Stimulated activated naive CD4-positive, alpha-beta T cell (primary cell): ENCODE data around the gene MARCHF6.
"Not testable (repeated sequence)": the region's sequence is repeated elsewhere in the genome, so short reads cannot be mapped to it uniquely, and the experiment has no call there.

Experiments used
- DNase-seq, 6 experiments: peaks; one replicate each; lab custom pipeline; 2025; lab: John Stamatoyannopoulos, UW

MARCHF6 gene

DNA sequence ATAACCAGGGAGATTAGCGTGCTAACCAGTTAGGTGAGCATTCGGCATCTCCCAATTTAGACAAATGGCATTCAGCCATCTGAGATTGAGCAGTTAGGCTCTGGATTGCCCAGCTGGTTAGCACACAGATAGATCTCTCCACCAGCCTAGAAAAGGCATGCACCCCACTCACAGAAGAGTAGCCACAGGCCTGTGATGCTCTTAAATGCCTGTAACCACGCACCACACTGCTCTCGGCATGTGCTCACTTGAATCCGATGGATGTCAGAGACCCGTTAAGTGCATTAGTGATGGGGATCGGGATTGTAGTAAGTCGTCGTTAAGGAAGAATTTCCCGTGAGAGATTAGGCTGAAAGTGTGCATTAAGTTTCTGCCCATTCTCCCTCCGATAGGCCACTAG lies 23.0 kb downstream of the MARCHF6 start:
- no peak for DNase-seq

GRCh38 chr5:10377081-10377480 lies 23.6 kb downstream of the MARCHF6 start:
- no peak for DNase-seq

DNA sequence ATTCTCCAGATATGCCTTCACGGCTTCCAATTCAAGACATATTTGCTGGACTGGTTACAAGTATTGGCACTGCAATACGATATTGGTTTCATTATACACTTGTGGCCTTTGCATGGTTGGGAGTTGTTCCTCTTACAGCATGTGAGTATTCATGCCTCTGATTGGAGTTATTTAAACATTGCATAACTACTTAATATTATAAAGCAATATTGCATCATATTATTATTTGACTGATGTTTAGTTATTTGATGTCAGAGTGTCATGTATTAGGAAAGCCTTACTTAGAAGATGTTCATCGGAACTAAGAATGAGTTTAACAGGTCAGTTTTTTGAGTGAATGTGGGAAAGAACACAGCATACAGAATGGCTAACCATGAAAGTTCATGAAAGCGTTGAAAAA lies 28.3 kb downstream of the MARCHF6 start:
- no peak for DNase-seq

GRCh38 chr5:10384483-10384882 lies 31.0 kb downstream of the MARCHF6 start:
- DNase-seq = no peak

DNA sequence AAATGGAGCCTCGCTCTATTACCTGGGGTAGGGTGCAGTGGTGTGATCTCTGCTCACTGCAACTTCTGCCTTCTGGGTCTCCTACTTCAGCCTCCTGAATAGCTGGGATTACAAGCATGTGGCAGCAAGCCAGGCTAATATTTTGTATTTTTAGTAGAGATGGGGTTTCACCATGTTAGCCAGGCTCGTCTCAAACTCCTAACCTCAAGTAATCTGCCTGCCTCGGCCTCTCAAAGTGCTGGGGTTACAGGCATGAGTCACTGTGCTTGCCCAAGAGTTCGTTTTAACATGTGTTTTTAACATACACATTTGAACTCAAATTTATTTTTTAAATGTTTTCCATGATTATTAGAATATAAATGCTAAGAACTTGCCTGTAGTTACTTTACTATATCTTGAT lies 34.2 kb downstream of the MARCHF6 start:
- DNase-seq = no peak

GRCh38 chr5:10391130-10391529 lies 37.6 kb downstream of the MARCHF6 start:
- DNase-seq = no peak

DNA sequence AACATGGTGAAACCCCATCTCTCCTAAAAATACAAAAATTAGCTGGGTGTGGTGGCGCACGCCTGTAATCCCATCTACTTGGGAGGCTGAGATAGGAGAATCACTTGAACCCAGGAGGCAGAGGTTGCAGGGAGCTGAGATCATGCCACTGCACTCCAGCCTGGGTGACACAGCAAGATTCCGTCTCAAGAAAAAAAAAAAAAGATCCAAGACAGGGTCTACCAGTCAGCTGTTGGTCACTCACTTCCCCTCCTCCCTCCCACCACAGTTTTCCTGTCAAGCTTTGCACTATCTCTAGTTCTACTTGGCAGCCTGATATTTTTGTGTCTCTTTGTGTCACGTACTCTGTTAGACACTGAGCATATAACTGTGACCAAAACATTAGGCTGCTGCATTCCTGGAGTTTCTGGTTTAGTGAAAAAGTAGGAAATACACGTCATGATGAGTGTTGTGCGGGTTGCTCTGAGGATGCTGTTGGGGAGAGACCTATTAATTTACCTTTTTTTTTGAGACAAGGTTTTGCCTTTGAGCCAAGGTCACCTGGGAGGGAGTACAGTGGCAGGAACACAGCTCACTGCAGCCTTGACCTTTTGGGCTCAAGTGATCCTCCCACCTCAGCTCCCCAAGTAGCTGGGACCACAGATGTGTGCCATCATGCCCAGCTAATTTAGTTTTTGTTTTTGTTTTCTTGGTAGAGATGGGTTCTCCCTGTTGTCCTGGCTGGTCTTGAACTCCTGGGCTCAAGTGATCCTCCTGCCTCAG lies 39.3 kb downstream of the MARCHF6 start:
- not testable (repeated sequence) for DNase-seq

GRCh38 chr5:10393491-10393890 lies 40.0 kb downstream of the MARCHF6 start:
- DNase-seq = no peak

DNA sequence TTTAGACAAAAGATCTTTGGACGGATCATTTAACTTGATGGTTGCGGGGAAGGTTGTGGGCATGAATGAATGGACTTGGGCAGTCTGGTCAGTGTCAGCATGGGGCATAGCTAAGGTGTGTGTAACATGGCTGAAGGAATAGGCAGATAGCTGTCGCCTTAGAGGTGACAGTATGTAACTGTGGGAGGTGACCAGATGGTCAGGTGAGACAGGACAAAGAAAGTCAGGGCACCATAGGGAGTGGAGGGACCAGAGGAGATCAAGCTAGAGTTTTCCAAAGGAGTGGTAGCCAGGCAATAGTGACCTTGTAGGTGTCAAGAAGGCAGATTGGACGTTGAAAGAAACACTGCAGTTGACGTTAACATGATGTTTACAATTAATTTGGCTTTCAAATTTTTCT lies 43.1 kb downstream of the MARCHF6 start:
- DNase-seq = no peak

GRCh38 chr5:10399839-10400238 lies 46.3 kb downstream of the MARCHF6 start:
- no peak for DNase-seq

- DNase-seq = no peak
Measured at GRCh38 chr5:10400411-10400810, 46.9 kb downstream of the MARCHF6 start.

- no peak for DNase-seq
Measured at GRCh38 chr5:10400831-10401230, 47.3 kb downstream of the MARCHF6 start.

GRCh38 chr5:10401498-10401897 lies 48.0 kb downstream of the MARCHF6 start:
- DNase-seq = no peak
